Nephron progenitor cell (in vitro differentiated cells): ENCODE measurements around the gene MAP4K2.

ENCODE experiments used
- DNase-seq: peaks from one replicate; pipeline ENCODE4 v3.0.0; 2021
- H3K27ac Mint-ChIP-seq: 2 replicates; pipeline ENCODE4 v1.8.0; 2021; ENCODE audit warnings: mild to moderate bottlenecking, moderate library complexity, mixed read lengths
- H3K27me3 Mint-ChIP-seq: 2 replicates; pipeline ENCODE4 v1.8.0; 2021; ENCODE audit warnings: mild to moderate bottlenecking, low read depth, mixed read lengths; ENCODE audit not compliant: poor library complexity
- H3K36me3 Mint-ChIP-seq: 2 replicates; pipeline ENCODE4 v1.8.0; 2021; ENCODE audit warnings: low read depth, mixed read lengths
- H3K4me1 Mint-ChIP-seq: 2 replicates; pipeline ENCODE4 v1.8.0; 2021; ENCODE audit warnings: mixed read lengths
- H3K4me3 Mint-ChIP-seq: 2 replicates; pipeline ENCODE4 v1.8.0; 2021; ENCODE audit warnings: mild to moderate bottlenecking, moderate library complexity, mixed read lengths
- H3K9me3 Mint-ChIP-seq: 2 replicates; pipeline ENCODE4 v1.8.0; 2021; ENCODE audit warnings: mild to moderate bottlenecking, moderate library complexity, mixed read lengths
- CTCF ChIP-seq: fragments of 200-600 bp; sonication (generic); IDR thresholded peaks from 2 replicates; pipeline ENCODE4 v1.5.0; 2021; ENCODE audit warnings: antibody characterized with exemption

The MAP4K2 gene

GRCh38 chr11:64802370-64803157 lies 450 bp downstream of the MAP4K2 start:
- TF ChIP-seq CTCF: no peak
- H3K4me1 Mint-ChIP-seq: peaks cover 21% of the 10 kb centered on the region
- H3K27ac Mint-ChIP-seq: no peak overlapping the region
- H3K4me3 Mint-ChIP-seq: peak overlapping the region; percentile 71
- no peaks in the 10 kb centered on the region for H3K9me3 Mint-ChIP-seq
- peaks cover 29% of the 10 kb centered on the region for H3K36me3 Mint-ChIP-seq
- DNase-seq: no peak
- no peaks in the 10 kb centered on the region for H3K27me3 Mint-ChIP-seq

DNA sequence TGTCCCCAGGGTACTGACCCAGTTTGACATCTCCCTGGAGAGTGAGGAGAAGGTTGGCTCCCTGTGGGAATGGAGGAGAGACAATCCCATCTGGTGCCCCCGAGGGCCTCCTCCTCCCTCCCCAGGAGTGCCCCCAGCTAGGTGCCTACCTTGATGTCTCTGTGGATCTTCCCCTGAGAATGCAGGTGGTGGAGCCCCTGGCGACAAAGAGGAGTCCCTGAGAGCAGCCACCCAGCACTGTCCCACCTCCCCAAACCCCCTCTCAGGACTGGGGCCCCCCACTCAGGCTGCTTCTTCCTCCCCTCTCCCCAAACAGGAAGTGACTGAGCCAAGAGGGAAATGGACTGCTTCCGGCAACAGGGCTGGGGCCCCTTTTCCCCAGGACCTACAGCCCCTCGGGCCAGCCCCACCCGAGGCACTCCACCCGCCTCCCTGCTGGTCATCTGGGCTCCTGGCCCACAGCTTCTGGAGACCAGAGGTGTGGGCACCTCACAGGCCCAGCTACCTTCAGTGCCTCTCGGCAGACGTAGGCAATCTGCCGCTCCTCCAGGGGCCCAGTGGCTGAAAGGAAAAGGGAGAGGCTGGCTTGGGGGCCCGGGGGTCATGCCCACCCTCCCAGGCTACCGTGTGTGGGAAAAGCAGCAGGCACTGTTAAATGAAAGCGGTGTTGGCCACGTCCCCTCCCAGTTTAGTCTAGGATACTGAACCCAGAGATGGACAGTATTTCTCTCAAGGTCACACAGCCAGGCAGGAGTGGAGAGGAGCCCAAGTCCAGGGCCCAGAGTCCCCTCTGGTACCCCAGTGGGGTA lies 1.2 kb downstream of the MAP4K2 start:
- Mint-ChIP-seq H3K27me3 (no peaks in the 10 kb centered on the region), H3K36me3 (peaks cover 21% of the 10 kb centered on the region), H3K9me3 (no peaks in the 10 kb centered on the region), H3K27ac (no peak overlapping the region), H3K4me3 (peak overlapping the region; percentile 71), H3K4me1 (peaks cover 21% of the 10 kb centered on the region)
- DNase-seq: no peak
- TF ChIP-seq CTCF: no peak

DNA sequence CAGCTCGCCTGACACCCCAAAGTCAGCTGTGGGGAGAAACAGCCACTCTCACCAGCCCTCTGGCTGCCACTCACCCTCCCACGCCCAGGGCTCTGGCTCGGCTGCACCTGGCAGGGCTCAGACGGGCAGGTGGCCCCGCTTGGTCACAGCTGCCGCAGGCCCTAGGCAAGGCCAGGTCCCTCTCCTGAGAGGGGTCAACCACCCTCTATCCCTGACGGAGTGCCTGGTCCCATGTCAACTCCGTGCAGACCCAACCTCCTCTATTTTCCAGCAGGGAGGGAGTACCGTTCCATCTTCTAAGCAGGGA lies 1.9 kb downstream of the MAP4K2 start:
- Mint-ChIP-seq H3K9me3 (no peaks in the 10 kb centered on the region), H3K27ac (no peak overlapping the region), H3K27me3 (no peaks in the 10 kb centered on the region), H3K4me3 (no peak overlapping the region), H3K4me1 (peaks cover 28% of the 10 kb centered on the region), H3K36me3 (peaks cover 16% of the 10 kb centered on the region)
- DNase-seq: no peak
- TF ChIP-seq CTCF: no peak

- Mint-ChIP-seq H3K9me3 (no peaks in the 10 kb centered on the region), H3K27ac (no peak overlapping the region), H3K4me3 (no peak overlapping the region), H3K27me3 (no peaks in the 10 kb centered on the region), H3K36me3 (peaks cover 11% of the 10 kb centered on the region), H3K4me1 (peaks cover 33% of the 10 kb centered on the region)
- TF ChIP-seq CTCF: no peak
- no peak for DNase-seq
These were observed 2.5 kb downstream of the MAP4K2 start for GRCh38 chr11:64800303-64801157.

DNA sequence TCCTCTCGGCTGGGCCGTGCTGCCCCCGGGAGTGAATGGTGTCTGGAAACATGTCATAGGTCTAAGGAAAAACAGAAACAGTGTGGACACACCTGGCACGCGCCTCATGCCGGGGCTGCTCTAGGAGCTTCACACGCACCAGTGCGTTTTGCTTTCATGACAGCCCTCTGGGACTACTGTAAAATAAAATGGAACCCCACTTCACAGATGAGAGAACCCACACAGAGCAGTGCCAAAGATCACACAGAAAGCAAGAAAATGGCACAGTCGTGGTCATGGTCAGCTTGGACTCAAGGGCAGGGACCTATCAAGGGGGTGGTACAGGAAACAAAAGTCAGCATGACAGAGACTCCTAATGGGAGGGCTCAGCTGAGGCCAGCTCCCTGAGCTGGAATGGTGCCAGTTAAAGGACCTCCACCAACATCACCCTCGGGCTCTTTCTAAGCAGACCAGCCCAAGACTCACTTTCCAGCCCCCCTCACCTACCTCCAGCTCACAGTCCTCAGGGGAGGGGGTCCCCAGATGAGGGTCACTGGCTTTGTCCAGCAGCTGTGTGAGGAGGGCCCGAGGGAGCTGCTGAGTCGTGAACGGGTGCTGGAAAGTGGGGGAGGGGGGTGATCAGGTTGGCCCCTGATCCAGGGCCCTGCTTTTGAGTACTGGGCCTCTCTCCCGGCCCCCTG lies 3.3 kb downstream of the MAP4K2 start:
- no peak overlapping the region for H3K4me3 Mint-ChIP-seq
- no peaks in the 10 kb centered on the region for H3K27me3 Mint-ChIP-seq
- DNase-seq: no peak
- peaks cover 38% of the 10 kb centered on the region for H3K4me1 Mint-ChIP-seq
- peaks cover 8% of the 10 kb centered on the region for H3K36me3 Mint-ChIP-seq
- TF ChIP-seq CTCF: no peak
- no peaks in the 10 kb centered on the region for H3K9me3 Mint-ChIP-seq
- H3K27ac Mint-ChIP-seq: no peak overlapping the region
